ENCODE results near the gene PDZD7.
A peak's percentile ranks its signal among the peaks of the same experiment; 100 is the strongest.

Gene PDZD7

GRCh38 chr10:101047268-101047667 is 16.3 kb upstream of the PDZD7 start:
- Histone ChIP-seq H3K79me1 (replicated peaks; ENCODE audit: low read length, poor library complexity, severe bottlenecking) (no peaks in the 10 kb centered on the region), H3K23ac (ENCODE audit: low read length in 2 of 2) (peak overlapping the region in 1 of 2 experiments; percentile 3), H4K91ac (ENCODE audit: low read length) (no peak overlapping the region), H3K14ac (ENCODE audit: low read length in 2 of 2) (no peak overlapping the region), H3K4me1 (ENCODE audit: control insufficient read depth, insufficient read depth, low read depth, low read length) (peaks cover 21% of the 10 kb centered on the region), H2BK120ac (ENCODE audit: low read depth, low read length) (no peak overlapping the region), H2BK12ac (ENCODE audit: low read length in 2 of 2) (no peak overlapping the region), H2BK5ac (ENCODE audit: low read depth, low read length, poor library complexity, severe bottlenecking) (no peak overlapping the region), H3K27ac (ENCODE audit: low read length, poor library complexity, severe bottlenecking) (no peak overlapping the region), H2AK5ac (ENCODE audit: low read length, severe bottlenecking) (no peak overlapping the region), H3K27me3 (ENCODE audit: control insufficient read depth in 1 of 2, insufficient read depth in 1 of 2, low read length in 2 of 2) (peaks cover 46 to 50% of the 10 kb centered on the region in 2 experiments), H3K9me3 (ENCODE audit: control insufficient read depth, low read length) (no peaks in the 10 kb centered on the region), H4K8ac (ENCODE audit: low read length) (no peak overlapping the region), H3K9ac (ENCODE audit: low read length) (no peak overlapping the region), H3K4ac (ENCODE audit: low read depth in 1 of 2, low read length in 2 of 2) (no peak overlapping the region), H3K36me3 (ENCODE audit: control insufficient read depth in 1 of 2, insufficient read depth in 2 of 2, low read depth in 1 of 2, low read length in 2 of 2) (no peaks in the 10 kb centered on the region), H3K4me3 (ENCODE audit: insufficient read depth in 1 of 2, low read depth in 1 of 2, low read length in 2 of 2) (no peak overlapping the region), H3K18ac (ENCODE audit: low read depth in 1 of 2, low read length in 2 of 2) (no peak overlapping the region), H2BK15ac (ENCODE audit: low read depth, poor library complexity, severe bottlenecking) (no peak overlapping the region), H3K4me2 (ENCODE audit: low read length, poor library complexity, severe bottlenecking) (no peak overlapping the region), H2AFZ (ENCODE audit: low read depth, low read length) (no peak overlapping the region)
- 15% methylated on average over 15 of the region's 16 CpGs for WGBS
- no peak for DNase-seq

GRCh38 chr10:101046332-101047238 is 15.7 kb upstream of the PDZD7 start:
- no peak overlapping the region for H3K4ac ChIP-seq (ENCODE audit: low read depth in 1 of 2, low read length in 2 of 2)
- H3K27me3 ChIP-seq (ENCODE audit: control insufficient read depth in 1 of 2, insufficient read depth in 1 of 2, low read length in 2 of 2): peaks cover 46 to 50% of the 10 kb centered on the region in 2 experiments
- H2BK15ac ChIP-seq (ENCODE audit: low read depth, poor library complexity, severe bottlenecking): no peak overlapping the region
- no peak overlapping the region for H3K4me2 ChIP-seq (ENCODE audit: low read length, poor library complexity, severe bottlenecking)
- H4K8ac ChIP-seq (ENCODE audit: low read length): no peak overlapping the region
- no peak for DNase-seq
- H3K14ac ChIP-seq (ENCODE audit: low read length in 2 of 2): no peak overlapping the region
- peak overlapping the region in 1 of 2 experiments; percentile 28 for H3K23ac ChIP-seq (ENCODE audit: low read length in 2 of 2)
- peaks cover 22% of the 10 kb centered on the region for H3K4me1 ChIP-seq (ENCODE audit: control insufficient read depth, insufficient read depth, low read depth, low read length)
- H2AK5ac ChIP-seq (ENCODE audit: low read length, severe bottlenecking): no peak overlapping the region
- H3K36me3 ChIP-seq (ENCODE audit: control insufficient read depth in 1 of 2, insufficient read depth in 2 of 2, low read depth in 1 of 2, low read length in 2 of 2): no peaks in the 10 kb centered on the region
- no peak overlapping the region for H2AFZ ChIP-seq (ENCODE audit: low read depth, low read length)
- H2BK120ac ChIP-seq (ENCODE audit: low read depth, low read length): no peak overlapping the region
- no peak overlapping the region for H3K18ac ChIP-seq (ENCODE audit: low read depth in 1 of 2, low read length in 2 of 2)
- H3K9me3 ChIP-seq (ENCODE audit: control insufficient read depth, low read length): no peaks in the 10 kb centered on the region
- no peaks in the 10 kb centered on the region for H3K79me1 ChIP-seq (replicated peaks; ENCODE audit: low read length, poor library complexity, severe bottlenecking)
- no peak overlapping the region for H2BK12ac ChIP-seq (ENCODE audit: low read length in 2 of 2)
- H4K91ac ChIP-seq (ENCODE audit: low read length): no peak overlapping the region
- H2BK5ac ChIP-seq (ENCODE audit: low read depth, low read length, poor library complexity, severe bottlenecking): no peak overlapping the region
- H3K9ac ChIP-seq (ENCODE audit: low read length): no peak overlapping the region
- H3K4me3 ChIP-seq (ENCODE audit: insufficient read depth in 1 of 2, low read depth in 1 of 2, low read length in 2 of 2): no peak overlapping the region
- WGBS: 17% methylated on average over 24 of the region's 25 CpGs
- no peak overlapping the region for H3K27ac ChIP-seq (ENCODE audit: low read length, poor library complexity, severe bottlenecking)

DNA sequence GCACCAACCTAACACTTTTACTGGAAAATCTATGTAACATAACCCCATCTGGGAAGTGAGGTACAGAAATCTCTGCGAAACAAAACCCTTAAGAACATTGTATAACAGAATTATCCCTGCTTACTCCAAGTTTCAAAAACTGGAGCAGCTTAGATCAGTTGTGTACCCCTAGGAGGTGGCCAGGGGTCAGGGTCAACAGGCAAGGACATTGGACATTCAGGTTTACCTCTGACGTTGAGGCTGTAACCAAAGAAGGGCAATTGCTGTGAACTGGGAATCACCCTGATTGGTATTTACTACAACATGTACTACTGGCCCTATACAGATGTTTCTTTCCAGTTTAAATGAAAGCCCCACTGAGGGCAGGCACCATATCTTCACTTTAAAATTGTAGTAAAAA is 13.2 kb upstream of the PDZD7 start:
- peaks cover 2% of the 10 kb centered on the region for H3K79me1 ChIP-seq (replicated peaks; ENCODE audit: low read length, poor library complexity, severe bottlenecking)
- DNase-seq: no peak
- no peak overlapping the region for H3K4ac ChIP-seq (ENCODE audit: low read depth in 1 of 2, low read length in 2 of 2)
- no peak overlapping the region for H2AFZ ChIP-seq (ENCODE audit: low read depth, low read length)
- H3K23ac ChIP-seq (ENCODE audit: low read length in 2 of 2): no peak overlapping the region
- no peak overlapping the region for H3K18ac ChIP-seq (ENCODE audit: low read depth in 1 of 2, low read length in 2 of 2)
- H3K4me3 ChIP-seq (ENCODE audit: insufficient read depth in 1 of 2, low read depth in 1 of 2, low read length in 2 of 2): no peak overlapping the region
- no peak overlapping the region for H2BK5ac ChIP-seq (ENCODE audit: low read depth, low read length, poor library complexity, severe bottlenecking)
- 71% methylated on average over 2 of the region's 2 CpGs for WGBS
- no peak overlapping the region for H2BK12ac ChIP-seq (ENCODE audit: low read length in 2 of 2)
- H3K27ac ChIP-seq (ENCODE audit: low read length, poor library complexity, severe bottlenecking): no peak overlapping the region
- no peak overlapping the region for H3K4me2 ChIP-seq (ENCODE audit: low read length, poor library complexity, severe bottlenecking)
- no peak overlapping the region for H2BK120ac ChIP-seq (ENCODE audit: low read depth, low read length)
- H3K27me3 ChIP-seq (ENCODE audit: control insufficient read depth in 1 of 2, insufficient read depth in 1 of 2, low read length in 2 of 2): peaks cover 30 to 32% of the 10 kb centered on the region in 2 experiments
- H3K4me1 ChIP-seq (ENCODE audit: control insufficient read depth, insufficient read depth, low read depth, low read length): peaks cover 15% of the 10 kb centered on the region
- no peak overlapping the region for H4K91ac ChIP-seq (ENCODE audit: low read length)
- peaks cover 14 to 17% of the 10 kb centered on the region in 2 experiments for H3K36me3 ChIP-seq (ENCODE audit: control insufficient read depth in 1 of 2, insufficient read depth in 2 of 2, low read depth in 1 of 2, low read length in 2 of 2)
- H3K9ac ChIP-seq (ENCODE audit: low read length): peak overlapping the region; percentile 91
- no peak overlapping the region for H2BK15ac ChIP-seq (ENCODE audit: low read depth, poor library complexity, severe bottlenecking)
- no peak overlapping the region for H4K8ac ChIP-seq (ENCODE audit: low read length)
- H3K14ac ChIP-seq (ENCODE audit: low read length in 2 of 2): no peak overlapping the region
- H2AK5ac ChIP-seq (ENCODE audit: low read length, severe bottlenecking): no peak overlapping the region
- H3K9me3 ChIP-seq (ENCODE audit: control insufficient read depth, low read length): no peaks in the 10 kb centered on the region

GRCh38 chr10:101043363-101043707 is 12.4 kb upstream of the PDZD7 start:
- Histone ChIP-seq H3K4me3 (ENCODE audit: insufficient read depth in 1 of 2, low read depth in 1 of 2, low read length in 2 of 2) (peak overlapping the region; percentile 54 to 81), H3K4me2 (ENCODE audit: low read length, poor library complexity, severe bottlenecking) (peak overlapping the region; percentile 67), H3K27me3 (ENCODE audit: control insufficient read depth in 1 of 2, insufficient read depth in 1 of 2, low read length in 2 of 2) (peaks cover 22 to 24% of the 10 kb centered on the region in 2 experiments), H3K9ac (ENCODE audit: low read length) (peak overlapping the region; percentile 91), H3K36me3 (ENCODE audit: control insufficient read depth in 1 of 2, insufficient read depth in 2 of 2, low read depth in 1 of 2, low read length in 2 of 2) (peaks cover 22 to 23% of the 10 kb centered on the region in 2 experiments), H3K18ac (ENCODE audit: low read depth in 1 of 2, low read length in 2 of 2) (peak overlapping the region; percentile 81 to 85), H3K27ac (ENCODE audit: low read length, poor library complexity, severe bottlenecking) (peak overlapping the region; percentile 88), H2AK5ac (ENCODE audit: low read length, severe bottlenecking) (no peak overlapping the region), H4K8ac (ENCODE audit: low read length) (peak overlapping the region; percentile 93), H2BK12ac (ENCODE audit: low read length in 2 of 2) (no peak overlapping the region), H3K14ac (ENCODE audit: low read length in 2 of 2) (no peak overlapping the region), H2AFZ (ENCODE audit: low read depth, low read length) (peak overlapping the region; percentile 76), H2BK120ac (ENCODE audit: low read depth, low read length) (peak overlapping the region; percentile 74), H4K91ac (ENCODE audit: low read length) (peak overlapping the region; percentile 81), H2BK15ac (ENCODE audit: low read depth, poor library complexity, severe bottlenecking) (no peak overlapping the region), H3K9me3 (ENCODE audit: control insufficient read depth, low read length) (no peaks in the 10 kb centered on the region), H3K79me1 (replicated peaks; ENCODE audit: low read length, poor library complexity, severe bottlenecking) (peaks cover 8% of the 10 kb centered on the region), H2BK5ac (ENCODE audit: low read depth, low read length, poor library complexity, severe bottlenecking) (peak overlapping the region; percentile 85), H3K4me1 (ENCODE audit: control insufficient read depth, insufficient read depth, low read depth, low read length) (peaks cover 15% of the 10 kb centered on the region), H3K23ac (ENCODE audit: low read length in 2 of 2) (no peak overlapping the region), H3K4ac (ENCODE audit: low read depth in 1 of 2, low read length in 2 of 2) (peak overlapping the region; percentile 5 to 93)
- no peak for DNase-seq
- WGBS: 47% methylated on average over 2 of the region's 2 CpGs

All from mesenchymal stem cell (in vitro differentiated cells and primary cell).